Liver (tissue), 3 donors: Measurements from ENCODE around the gene FASTKD1.

Source experiments
- ATF3 ChIP-seq: IDR thresholded peaks from 2 replicates; pipeline ENCODE4 v1.6.1; 2016; ENCODE audit warnings: antibody characterized with exemption
- CTCF ChIP-seq: fragments of 150-350 bp; IDR thresholded peaks from 2 replicates; pipeline ENCODE4 v1.5.1; 2017; ENCODE audit warnings: improper control_type of control experiment, low read depth, low read length; ENCODE audit not compliant: missing input control
- EGR1 ChIP-seq, 2 donors: IDR thresholded peaks; 2 replicates each; pipeline ENCODE4 v1.6.1; 2016 to 2018; ENCODE audit warnings: antibody characterized with exemption in 2 of 2, low read depth in 2 of 2
- FOXA1 ChIP-seq: IDR thresholded peaks from 2 replicates; pipeline ENCODE4 v1.6.1; 2016; ENCODE audit warnings: antibody characterized with exemption
- GABPA ChIP-seq, 2 donors: IDR thresholded peaks in 1 of 2; conservative IDR thresholded peaks in 1 of 2; 2 replicates each; pipeline ENCODE4 v1.6.1; 2016; ENCODE audit warnings: antibody characterized with exemption in 2 of 2, mild to moderate bottlenecking in 1 of 2, moderate library complexity in 1 of 2
- HNF4G ChIP-seq: IDR thresholded peaks from 2 replicates; pipeline ENCODE4 v1.6.1; 2016; ENCODE audit warnings: antibody characterized with exemption
- JUND ChIP-seq, 2 donors: IDR thresholded peaks; 2 replicates each; pipeline ENCODE4 v1.6.1; 2016; ENCODE audit warnings: antibody characterized with exemption in 2 of 2
- MAX ChIP-seq: IDR thresholded peaks from 2 replicates; pipeline ENCODE4 v1.6.1; 2016; ENCODE audit warnings: antibody characterized with exemption
- RAD21 ChIP-seq, 2 donors: IDR thresholded peaks; 2 replicates each; pipeline ENCODE4 v1.6.1; 2016; ENCODE audit warnings: antibody characterized with exemption in 2 of 2, mild to moderate bottlenecking in 2 of 2
- REST ChIP-seq: IDR thresholded peaks from 2 replicates; pipeline ENCODE4 v1.6.1; 2016; ENCODE audit warnings: antibody characterized with exemption, mild to moderate bottlenecking
- RXRA ChIP-seq, 2 donors: IDR thresholded peaks; 2 replicates each; pipeline ENCODE4 v1.6.1; 2017 to 2018; ENCODE audit warnings: antibody characterized with exemption in 2 of 2, mild to moderate bottlenecking in 1 of 2
- TAF1 ChIP-seq: conservative IDR thresholded peaks from 2 replicates; pipeline ENCODE4 v1.6.1; 2016; ENCODE audit warnings: antibody characterized with exemption, mild to moderate bottlenecking
- ZBTB33 ChIP-seq: IDR thresholded peaks from 2 replicates; pipeline ENCODE4 v1.6.1; 2016; ENCODE audit warnings: antibody characterized with exemption
- donor health status: healthy.
- donor health status: healthy.

- TF ChIP-seq GABPA (IDR thresholded peaks at IDR 0.05 in 1 of 2, conservative IDR thresholded peaks at IDR 0.05 in 1 of 2) (no peak), CTCF (no peak), REST (no peak), TAF1 (no peak), HNF4G (no peak), RAD21 (IDR thresholded peaks at IDR 0.05) (no peak), ATF3 (no peak), ZBTB33 (no peak), FOXA1 (no peak), JUND (IDR thresholded peaks at IDR 0.05) (no peak), RXRA (IDR thresholded peaks at IDR 0.05) (no peak), EGR1 (IDR thresholded peaks at IDR 0.05; ENCODE audit: low read depth in 2 of 2) (no peak), MAX (no peak)
These were observed 25.3 kb upstream of the FASTKD1 start for GRCh38 chr2:169598982-169599381.
